Activated B cell treated with CpG ODN at 0.5 μM for 24 hours (primary cell): ENCODE results near the gene RILPL2. TPM values are rescaled to one million over a fixed set of nuclear protein-coding genes. Genes with fewer than 3 reads are reported as not detected.

Experiments used
- ATAC-seq: fragments of 200-7000 bp; cut with Tn5 transposase; one replicate; pipeline ENCODE4 v1.10.0; 2021; ENCODE audit warnings: low read depth, mild to moderate bottlenecking, moderate library complexity
- CTCF ChIA-PET: fragments of 350-600 bp; sonication (Branson Sonifier 250); formaldehyde crosslinking; loops from one replicate; lab custom pipeline; 2021; ENCODE audit warnings: antibody characterized with exemption; lab: Charles Lee
- POLR2A ChIA-PET: fragments of 350-600 bp; sonication (Branson Sonifier 250); formaldehyde crosslinking; loops from one replicate; lab custom pipeline; 2021; ENCODE audit warnings: antibody characterized with exemption; lab: Charles Lee
- DNase-seq: peaks from one replicate; pipeline ENCODE4 v3.0.0; 2022
- H3K27ac Mint-ChIP-seq: one replicate; pipeline ENCODE4 v1.8.0; 2020; ENCODE audit warnings: mixed read lengths
- H3K27me3 Mint-ChIP-seq: one replicate; pipeline ENCODE4 v1.8.0; 2021; ENCODE audit warnings: mixed read lengths
- H3K36me3 Mint-ChIP-seq: one replicate; pipeline ENCODE4 v1.8.0; 2021; ENCODE audit warnings: low read depth, mixed read lengths
- H3K4me1 Mint-ChIP-seq: one replicate; pipeline ENCODE4 v1.8.0; 2021; ENCODE audit warnings: mixed read lengths
- H3K4me3 Mint-ChIP-seq: one replicate; pipeline ENCODE4 v1.8.0; 2020; ENCODE audit warnings: mild to moderate bottlenecking, mixed read lengths
- H3K9me3 Mint-ChIP-seq: one replicate; pipeline ENCODE4 v1.8.0; 2020; ENCODE audit warnings: mixed read lengths
- CTCF ChIP-seq: fragments of 200-600 bp; IDR thresholded peaks from one replicate; pipeline ENCODE4 v1.8.0; 2022; ENCODE audit warnings: antibody characterized with exemption, mild to moderate bottlenecking
- intact Hi-C: fragments of 100-400 bp; cut with micrococcal nuclease; formaldehyde crosslinking; loops from one replicate; pipeline ENCODE4 v1.15.1; 2024
- total RNA-seq: library from RNA; stranded (reverse); gene quantifications from 2 replicates; pipeline ENCODE4 v1.2.3, GENCODE V29; 2022

RILPL2 gene
- total RNA-seq, 1 donor from 2014 or later = 12.2 TPM

- no peak for ATAC-seq
- H3K4me3 Mint-ChIP-seq = no peak overlapping the region
Observed at GRCh38 chr12:123367511-123367910, 69.0 kb downstream of the RILPL2 start.

More at GRCh38 chr12:123367511-123367910, 69.0 kb downstream of the RILPL2 start:
- peaks cover 12% of the 10 kb centered on the region for H3K36me3 Mint-ChIP-seq
- no peaks in the 10 kb centered on the region for H3K9me3 Mint-ChIP-seq
- peak overlapping the region; percentile 18 for H3K27ac Mint-ChIP-seq
- no peak for DNase-seq
- ChIA-PET POLR2A (interaction anchor here (0.6 to 4.0 kb wide), 6 partner anchors 15 to 606 kb away, joined by 3 to 88 read pairs (median 4); partner anchors contain the start of gene KMT5A), CTCF (no interaction called here)
- no peak for TF ChIP-seq CTCF
- intact Hi-C loops = no loop called here
- H3K27me3 Mint-ChIP-seq = no peaks in the 10 kb centered on the region
- H3K4me1 Mint-ChIP-seq = peaks cover 13% of the 10 kb centered on the region

Other genes with a start within 250 kb of the RILPL2 start
- 37.3 and 47.2 TPM in 2 replicates for gene MPHOSPH9, start 203.5 kb downstream of the RILPL2 start, total RNA-seq
- 23.5 and 23.6 TPM in 2 replicates for gene MTRFR, start 203.2 kb downstream of the RILPL2 start, total RNA-seq
- gene CDK2AP1, start 164.8 kb downstream of the RILPL2 start, total RNA-seq = 9.1 and 11.9 TPM in 2 replicates
- gene SBNO1, start 71.8 kb downstream of the RILPL2 start, total RNA-seq = 43.2 and 48.6 TPM in 2 replicates
- 29.4 and 36.0 TPM in 2 replicates for gene KMT5A, start 52.6 kb downstream of the RILPL2 start, total RNA-seq
- 39.5 and 51.5 TPM in 2 replicates for gene SNRNP35, start 21.5 kb upstream of the RILPL2 start, total RNA-seq
- gene RILPL1, start 97.0 kb upstream of the RILPL2 start, total RNA-seq = 0.67 and 0.69 TPM in 2 replicates
- gene TMED2, start 147.9 kb upstream of the RILPL2 start, total RNA-seq = 92.5 and 108 TPM in 2 replicates
- gene DDX55, start 165.4 kb upstream of the RILPL2 start, total RNA-seq = 28.8 and 35.0 TPM in 2 replicates
- 67.3 and 79.7 TPM in 2 replicates for gene EIF2B1, start 197.0 kb upstream of the RILPL2 start, total RNA-seq
- 33.8 and 36.2 TPM in 2 replicates for gene GTF2H3, start 197.1 kb upstream of the RILPL2 start, total RNA-seq
- gene TCTN2, start 234.4 kb upstream of the RILPL2 start, total RNA-seq = 10.3 and 11.9 TPM in 2 replicates